Fibroblast of mammary gland (primary cell): ENCODE measurements around the gene ZDHHC21.

Experiments used
- DNase-seq: peaks from one replicate; pipeline ENCODE4 v3.0.0-alpha.2; 2010; ENCODE audit warnings: low read depth
- H3K4me3 ChIP-seq: 2 replicates; pipeline ENCODE4 v1.5.1; 2011; ENCODE audit warnings: low read depth, mild to moderate bottlenecking, low read length, moderate library complexity; ENCODE audit not compliant: control insufficient read depth
- CTCF ChIP-seq: conservative IDR thresholded peaks from 2 replicates; pipeline ENCODE4 v1.5.1; 2011; ENCODE audit warnings: low read depth, low read length, inconsistent platforms; ENCODE audit not compliant: control insufficient read depth, insufficient read depth

ZDHHC21 gene

GRCh38 chr9:14591411-14591810 lies 101.8 kb downstream of the ZDHHC21 start:
- no peak for DNase-seq
- TF ChIP-seq CTCF, result no peak
- no peak overlapping the region for H3K4me3 ChIP-seq

GRCh38 chr9:14585730-14586473 lies 107.3 kb downstream of the ZDHHC21 start:
- no peak overlapping the region for H3K4me3 ChIP-seq
- no peak for DNase-seq

GRCh38 chr9:14584571-14584970 lies 108.7 kb downstream of the ZDHHC21 start:
- DNase-seq, result no peak
- no peak overlapping the region for H3K4me3 ChIP-seq
- no peak for TF ChIP-seq CTCF

More at GRCh38 chr9:14585730-14586473, 107.3 kb downstream of the ZDHHC21 start:
- TF ChIP-seq CTCF, result no peak

GRCh38 chr9:14578030-14578429 lies 115.2 kb downstream of the ZDHHC21 start:
- no peak overlapping the region for H3K4me3 ChIP-seq
- TF ChIP-seq CTCF, result no peak
- no peak for DNase-seq

- no peak for TF ChIP-seq CTCF
- no peak for DNase-seq
- H3K4me3 ChIP-seq, result no peak overlapping the region
Measured at GRCh38 chr9:14574173-14574572, 119.1 kb downstream of the ZDHHC21 start.

GRCh38 chr9:14573319-14573718 lies 119.9 kb downstream of the ZDHHC21 start:
- no peak overlapping the region for H3K4me3 ChIP-seq
- DNase-seq, result no peak
- no peak for TF ChIP-seq CTCF
